ENCODE data around the gene RFESD.

DNA sequence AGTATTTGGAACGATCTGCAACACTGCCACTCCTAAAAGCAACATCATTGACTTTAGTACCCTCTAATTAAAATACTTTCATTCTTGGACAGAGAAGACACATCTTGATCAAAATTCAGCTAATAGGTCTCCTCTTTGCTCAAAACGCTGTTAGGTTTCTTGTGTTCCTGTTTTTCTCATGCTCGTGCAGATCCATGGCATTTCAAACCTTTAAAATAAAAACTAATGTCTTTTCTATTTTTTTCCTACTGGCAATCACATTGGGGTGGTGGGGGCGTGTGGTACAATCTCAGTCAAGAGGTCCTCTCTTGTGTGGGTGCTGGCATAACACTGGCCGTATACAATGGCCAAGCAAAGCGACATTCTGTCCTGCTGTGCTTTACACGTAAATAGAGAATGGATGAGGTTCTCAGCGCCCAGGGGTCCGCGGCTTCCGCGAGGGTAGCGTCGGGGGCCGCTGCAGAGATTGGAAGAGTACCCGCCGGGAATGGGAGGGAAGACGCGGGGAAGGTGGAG, 27.0 kb upstream of the RFESD start:
- TF ChIP-seq CTCF (IDR thresholded peaks at IDR 0.05; ENCODE audit: low read depth, low read length) = no peak
- TF ChIP-seq EZH2phosphoT487 (IDR thresholded peaks at IDR 0.05; ENCODE audit: low read depth) = no peak
